Parathyroid adenoma (tissue), 2 donors: ENCODE measurements around the gene ZNHIT2.
"Not testable (repeated sequence)": the region's sequence is repeated elsewhere in the genome, so short reads cannot be mapped to it uniquely, and the experiment has no call there.

ENCODE experiments used
- H2AFZ ChIP-seq: fragments of 300-600 bp; sonication (generic); one replicate; pipeline ENCODE4 v1.7.0; 2017; ENCODE audit warnings: antibody characterized with exemption, mild to moderate bottlenecking
- H3K27ac ChIP-seq: fragments of 300-600 bp; sonication (generic); one replicate; pipeline ENCODE4 v1.7.0; 2017
- H3K27me3 ChIP-seq: fragments of 300-600 bp; sonication (generic); one replicate; pipeline ENCODE4 v1.7.0; 2017; ENCODE audit warnings: low read length; ENCODE audit not compliant: control insufficient read depth, insufficient read depth
- H3K36me3 ChIP-seq: fragments of 300-600 bp; sonication (generic); one replicate; pipeline ENCODE4 v1.7.0; 2017; ENCODE audit warnings: low read length; ENCODE audit not compliant: control insufficient read depth, insufficient read depth
- H3K4me1 ChIP-seq: fragments of 300-600 bp; sonication (generic); one replicate; pipeline ENCODE4 v1.7.0; 2017; ENCODE audit warnings: control low read depth
- H3K4me2 ChIP-seq: fragments of 300-600 bp; sonication (generic); one replicate; pipeline ENCODE4 v1.7.0; 2017; ENCODE audit warnings: low read length
- H3K4me3 ChIP-seq: fragments of 300-600 bp; sonication (generic); one replicate; pipeline ENCODE4 v1.7.0; 2017; ENCODE audit warnings: low read depth, low read length
- H3K79me2 ChIP-seq: fragments of 300-600 bp; sonication (generic); one replicate; pipeline ENCODE4 v1.7.0; 2017; ENCODE audit warnings: control low read depth
- H3K9ac ChIP-seq: fragments of 300-600 bp; sonication (generic); one replicate; pipeline ENCODE4 v1.7.0; 2017; ENCODE audit warnings: mild to moderate bottlenecking
- H3K9me3 ChIP-seq: fragments of 300-600 bp; sonication (generic); one replicate; pipeline ENCODE4 v1.7.0; 2017; ENCODE audit warnings: low read length; ENCODE audit not compliant: control insufficient read depth
- TF ChIP-seq, protein P1 (sequence below): fragments of 300-600 bp; sonication (generic); IDR thresholded peaks from one replicate; pipeline ENCODE4 v1.7.0; 2017; ENCODE audit warnings: antibody characterized with exemption, mild to moderate bottlenecking
- donor health status: primary hyperparathyroidism.

Gene ZNHIT2

DNA sequence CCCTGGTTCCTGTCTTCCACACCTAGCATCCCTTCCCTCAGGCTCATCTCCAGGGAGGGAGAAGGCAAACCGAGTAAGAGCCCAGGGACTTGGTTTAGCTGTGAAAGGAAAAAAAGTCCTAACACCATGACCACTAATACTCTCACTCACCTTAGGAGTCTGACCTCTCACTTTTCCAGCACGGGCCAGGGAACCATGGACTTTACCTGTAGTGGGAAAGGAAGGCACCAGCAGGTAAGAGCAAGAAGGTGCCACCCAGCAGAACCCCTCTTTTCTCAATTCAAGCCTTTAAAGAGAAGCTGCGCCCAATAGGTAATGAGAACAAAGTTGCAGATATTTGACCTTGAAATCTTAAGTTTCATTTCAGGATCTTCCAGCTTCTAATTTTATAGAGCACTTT lies 3.3 kb upstream of the ZNHIT2 start:
- H3K4me2 ChIP-seq, result peak overlapping the region; percentile 84
- peak overlapping the region; percentile 91 for H3K27ac ChIP-seq
- H3K36me3 ChIP-seq, result no peaks in the 10 kb centered on the region

DNA sequence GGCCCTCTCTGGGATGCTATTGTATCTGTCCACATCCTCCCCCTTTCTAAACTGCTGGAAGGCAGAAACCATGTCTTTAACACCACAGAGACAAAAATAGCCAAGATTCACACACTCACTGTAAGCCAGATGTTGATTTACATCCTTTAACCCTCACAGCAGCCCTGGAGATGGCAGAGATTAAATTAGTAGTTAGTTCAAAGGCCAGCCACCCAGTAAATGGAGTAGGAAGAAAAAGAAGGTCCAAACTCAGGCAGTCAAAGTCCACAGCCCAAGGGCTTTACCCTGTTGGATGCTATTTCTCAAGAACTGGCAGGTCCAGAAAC lies 2.1 kb upstream of the ZNHIT2 start:
- TF ChIP-seq, protein P1, sequence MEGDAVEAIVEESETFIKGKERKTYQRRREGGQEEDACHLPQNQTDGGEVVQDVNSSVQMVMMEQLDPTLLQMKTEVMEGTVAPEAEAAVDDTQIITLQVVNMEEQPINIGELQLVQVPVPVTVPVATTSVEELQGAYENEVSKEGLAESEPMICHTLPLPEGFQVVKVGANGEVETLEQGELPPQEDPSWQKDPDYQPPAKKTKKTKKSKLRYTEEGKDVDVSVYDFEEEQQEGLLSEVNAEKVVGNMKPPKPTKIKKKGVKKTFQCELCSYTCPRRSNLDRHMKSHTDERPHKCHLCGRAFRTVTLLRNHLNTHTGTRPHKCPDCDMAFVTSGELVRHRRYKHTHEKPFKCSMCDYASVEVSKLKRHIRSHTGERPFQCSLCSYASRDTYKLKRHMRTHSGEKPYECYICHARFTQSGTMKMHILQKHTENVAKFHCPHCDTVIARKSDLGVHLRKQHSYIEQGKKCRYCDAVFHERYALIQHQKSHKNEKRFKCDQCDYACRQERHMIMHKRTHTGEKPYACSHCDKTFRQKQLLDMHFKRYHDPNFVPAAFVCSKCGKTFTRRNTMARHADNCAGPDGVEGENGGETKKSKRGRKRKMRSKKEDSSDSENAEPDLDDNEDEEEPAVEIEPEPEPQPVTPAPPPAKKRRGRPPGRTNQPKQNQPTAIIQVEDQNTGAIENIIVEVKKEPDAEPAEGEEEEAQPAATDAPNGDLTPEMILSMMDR, result no peak
- no peak overlapping the region for H3K9ac ChIP-seq
- H3K36me3 ChIP-seq, result no peaks in the 10 kb centered on the region
- H3K79me2 ChIP-seq, result peaks cover 9% of the 10 kb centered on the region
- no peak overlapping the region for H2AFZ ChIP-seq
- H3K9me3 ChIP-seq, result no peaks in the 10 kb centered on the region
- H3K4me1 ChIP-seq, result peaks cover 8% of the 10 kb centered on the region
- no peak overlapping the region for H3K4me2 ChIP-seq
- no peaks in the 10 kb centered on the region for H3K27me3 ChIP-seq
- no peak overlapping the region for H3K4me3 ChIP-seq
- H3K27ac ChIP-seq, result no peak overlapping the region

More for the DNA sequence above, 3.3 kb upstream of the ZNHIT2 start:
- Histone ChIP-seq H3K27me3 (no peaks in the 10 kb centered on the region), H3K79me2 (peaks cover 9% of the 10 kb centered on the region), H3K4me1 (peaks cover 8% of the 10 kb centered on the region), H2AFZ (no peak overlapping the region), H3K4me3 (peak overlapping the region; percentile 88), H3K9ac (no peak overlapping the region), H3K9me3 (no peaks in the 10 kb centered on the region)
- TF ChIP-seq, protein P1, result no peak

DNA sequence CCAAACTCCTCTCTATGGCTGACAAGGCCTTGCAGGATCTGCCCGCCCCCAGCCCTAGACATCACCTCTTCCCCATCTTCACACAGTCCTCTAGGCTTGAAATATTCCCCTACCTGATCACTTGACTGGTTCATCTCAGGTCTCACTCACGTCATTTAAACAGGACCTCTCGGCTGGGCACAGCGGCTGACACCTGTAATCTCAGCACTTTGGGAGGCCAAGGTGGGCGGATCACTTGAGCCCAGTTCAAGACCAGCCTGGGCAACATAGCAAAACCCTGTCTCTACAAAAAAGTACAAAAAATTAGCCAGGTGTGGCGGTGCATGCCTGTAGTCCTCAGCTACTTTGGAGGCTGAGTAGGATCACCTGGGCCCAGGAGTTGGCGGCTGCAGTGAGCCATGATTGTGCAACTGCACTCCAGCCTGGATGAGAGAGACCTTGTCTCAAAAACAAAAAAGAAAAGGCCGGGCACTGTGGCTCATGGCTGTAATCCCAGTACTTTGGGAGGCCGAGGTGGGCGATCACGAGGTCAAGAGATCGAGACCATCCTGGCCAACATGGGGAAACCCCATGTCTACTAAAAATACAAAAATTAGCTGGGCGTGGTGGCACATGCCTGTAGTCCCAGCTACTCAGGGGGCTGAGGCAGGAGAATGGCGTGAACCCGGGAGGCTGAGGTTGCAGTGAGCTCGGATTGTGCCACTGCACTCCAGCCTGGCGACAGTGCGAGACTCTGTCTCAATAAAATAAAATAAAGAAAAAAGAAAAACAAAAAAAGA lies 1.6 kb upstream of the ZNHIT2 start:
- not testable (repeated sequence) for H3K27me3 ChIP-seq, H3K4me1 ChIP-seq, H2AFZ ChIP-seq, H3K36me3 ChIP-seq, H3K4me2 ChIP-seq, H3K27ac ChIP-seq, H3K9ac ChIP-seq, H3K4me3 ChIP-seq, H3K9me3 ChIP-seq
- H3K79me2 ChIP-seq, result peaks cover 11% of the 10 kb centered on the region

DNA sequence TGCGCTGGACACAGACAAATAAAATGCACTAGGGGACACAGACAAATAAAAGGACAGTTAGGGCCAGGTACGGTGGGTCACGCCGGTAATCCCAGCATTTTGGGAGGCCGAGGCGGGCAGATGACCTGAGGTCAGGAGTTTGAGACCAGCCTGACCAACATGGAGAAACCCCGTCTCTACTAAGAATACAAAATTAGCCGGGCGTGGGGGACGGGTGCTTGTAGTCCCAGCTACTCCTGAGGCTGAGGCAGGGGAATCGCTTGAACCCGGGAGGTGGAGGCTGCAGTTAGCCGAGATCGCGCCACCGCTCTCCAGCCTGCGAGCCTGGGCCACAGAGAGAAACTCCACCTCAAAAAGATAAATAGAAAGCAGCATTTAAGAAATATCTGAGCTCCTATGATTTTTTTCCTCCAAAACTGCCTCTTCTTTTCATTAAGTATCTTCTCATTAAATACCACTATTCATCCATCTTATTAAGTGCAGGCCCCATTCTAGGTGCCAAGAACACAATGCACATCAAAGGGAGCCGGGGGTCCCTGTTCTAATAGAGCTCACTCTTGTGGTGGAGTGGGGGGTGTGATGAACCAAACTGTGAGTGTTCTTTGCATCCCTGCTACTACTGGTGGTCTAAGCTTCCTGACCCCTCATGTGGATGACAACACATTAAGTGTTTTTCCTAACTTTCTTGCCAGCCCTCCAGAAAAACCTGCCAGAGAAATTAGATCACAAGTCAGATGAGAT lies 766 bp upstream of the ZNHIT2 start:
- Histone ChIP-seq H3K9me3 (no peaks in the 10 kb centered on the region), H3K9ac (no peak overlapping the region), H3K4me3 (peak overlapping the region; percentile 75), H3K27ac (peak overlapping the region; percentile 39), H3K4me2 (no peak overlapping the region), H3K79me2 (peaks cover 11% of the 10 kb centered on the region), H2AFZ (no peak overlapping the region), H3K36me3 (no peaks in the 10 kb centered on the region), H3K27me3 (no peaks in the 10 kb centered on the region), H3K4me1 (peaks cover 8% of the 10 kb centered on the region)
- TF ChIP-seq, protein P1, result no peak

DNA sequence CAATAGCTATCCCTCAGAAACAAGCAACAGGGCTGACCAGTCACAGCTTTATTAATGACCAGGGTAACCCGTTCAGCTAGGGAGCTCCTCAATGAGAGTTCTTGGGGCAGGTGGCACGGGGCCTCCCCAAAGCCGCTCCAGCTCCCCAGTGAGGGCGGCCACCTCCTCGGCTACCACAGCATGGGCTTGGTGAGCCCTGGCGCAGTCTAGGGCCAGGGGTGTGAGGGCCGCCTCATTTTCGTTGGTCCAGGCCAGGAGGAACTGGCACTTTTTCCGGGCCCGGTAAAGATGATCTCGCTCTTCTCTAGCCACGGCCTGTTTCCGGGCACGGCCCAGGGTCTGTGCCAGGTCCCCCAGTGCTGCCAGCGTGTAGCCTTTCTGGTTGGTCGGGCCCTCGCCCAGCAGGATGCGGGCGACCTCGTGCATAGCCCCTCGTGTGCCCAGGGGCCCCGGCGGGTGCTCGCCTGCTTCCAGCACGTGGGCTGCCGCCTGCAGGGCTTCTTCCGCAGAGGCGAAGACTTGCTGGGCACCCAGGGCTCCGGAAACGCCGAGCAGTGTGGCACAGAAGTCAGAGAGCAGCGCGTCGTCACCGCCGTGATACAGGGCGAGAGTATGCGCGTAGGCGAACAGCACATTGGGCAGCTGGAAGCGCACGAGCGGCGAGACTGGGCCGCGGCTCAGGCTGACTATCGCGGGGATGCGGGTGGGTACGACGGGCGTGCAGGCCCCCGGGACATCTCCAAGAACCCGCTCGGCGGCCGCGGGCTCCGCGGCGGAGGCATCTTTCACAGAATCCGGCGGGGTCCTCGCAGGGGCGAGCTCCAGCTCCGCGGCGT lies 913 bp downstream of the ZNHIT2 start:
- Histone ChIP-seq H2AFZ (peak overlapping the region; percentile 62), H3K27ac (peak overlapping the region; percentile 90), H3K4me1 (peaks cover 8% of the 10 kb centered on the region), H3K79me2 (peaks cover 9% of the 10 kb centered on the region), H3K9ac (peak overlapping the region; percentile 67), H3K36me3 (no peaks in the 10 kb centered on the region), H3K9me3 (no peaks in the 10 kb centered on the region), H3K4me3 (peak overlapping the region; percentile 75), H3K27me3 (no peaks in the 10 kb centered on the region), H3K4me2 (peak overlapping the region; percentile 79)
- TF ChIP-seq, protein P1, result no peak
